NT2/D1 (cell line): ENCODE measurements around the gene EMC1.
"Not testable (repeated sequence)": the region's sequence is repeated elsewhere in the genome, so short reads cannot be mapped to it uniquely, and the experiment has no call there.

Experiments
- DNase-seq: peaks from one replicate; pipeline ENCODE4 v3.0.0-alpha.2; 2011; ENCODE audit warnings: low read depth, low spot score
- H3K27me3 ChIP-seq: 2 replicates; pipeline ENCODE4 v1.6.0; 2011; ENCODE audit warnings: mild to moderate bottlenecking; ENCODE audit not compliant: insufficient read length, insufficient read depth
- H3K36me3 ChIP-seq: 2 replicates; pipeline ENCODE4 v1.6.1; 2011; ENCODE audit warnings: mild to moderate bottlenecking, low read length, mixed read lengths; ENCODE audit not compliant: insufficient read depth, insufficient read length
- H3K4me1 ChIP-seq: 2 replicates; pipeline ENCODE4 v1.5.1; 2011; ENCODE audit not compliant: insufficient read depth, insufficient read length
- H3K4me3 ChIP-seq: 2 replicates; pipeline ENCODE4 v1.5.1; 2011; ENCODE audit warnings: low read depth; ENCODE audit not compliant: insufficient read length
- H3K9ac ChIP-seq: 2 replicates; pipeline ENCODE4 v1.6.0; 2011; ENCODE audit warnings: low read depth; ENCODE audit not compliant: insufficient read length
- H3K9me3 ChIP-seq: 2 replicates; pipeline ENCODE4 v1.5.1; 2011; ENCODE audit warnings: mild to moderate bottlenecking, low read length; ENCODE audit not compliant: insufficient read depth
- SUZ12 ChIP-seq: IDR thresholded peaks from 2 replicates; pipeline ENCODE4 v1.6.1; 2011; ENCODE audit not compliant: insufficient read length, insufficient read depth; ENCODE audit errors: extremely low read depth
- YY1 ChIP-seq: IDR thresholded peaks from 2 replicates; pipeline ENCODE4 v1.6.1; 2011; ENCODE audit not compliant: insufficient read length, insufficient read depth
- ZNF274 ChIP-seq: IDR thresholded peaks from 2 replicates; pipeline ENCODE4 v1.6.1; 2011; ENCODE audit warnings: mild to moderate bottlenecking, low read depth, low read length

EMC1 gene

GRCh38 chr1:19255288-19255687, 4.0 kb upstream of the EMC1 start:
- H3K4me3 ChIP-seq, result no peak overlapping the region
- H3K36me3 ChIP-seq, result peaks cover 75% of the 10 kb centered on the region
- H3K9me3 ChIP-seq, result no peaks in the 10 kb centered on the region
- no peaks in the 10 kb centered on the region for H3K27me3 ChIP-seq
- peaks cover 6% of the 10 kb centered on the region for H3K4me1 ChIP-seq
- H3K9ac ChIP-seq, result no peak overlapping the region
- TF ChIP-seq YY1 (no peak), ZNF274 (no peak), SUZ12 (no peak)
- DNase-seq, result no peak

GRCh38 chr1:19254416-19254815, 3.1 kb upstream of the EMC1 start:
- DNase-seq, result peak; percentile 32
- no peak for TF ChIP-seq SUZ12
- TF ChIP-seq YY1, result no peak
- no peak for TF ChIP-seq ZNF274
- H3K4me3 ChIP-seq, result no peak overlapping the region
- peaks cover 6% of the 10 kb centered on the region for H3K4me1 ChIP-seq
- H3K9me3 ChIP-seq, result no peaks in the 10 kb centered on the region
- no peaks in the 10 kb centered on the region for H3K27me3 ChIP-seq
- H3K36me3 ChIP-seq, result peaks cover 66% of the 10 kb centered on the region
- peak overlapping the region; percentile 50 for H3K9ac ChIP-seq

DNA sequence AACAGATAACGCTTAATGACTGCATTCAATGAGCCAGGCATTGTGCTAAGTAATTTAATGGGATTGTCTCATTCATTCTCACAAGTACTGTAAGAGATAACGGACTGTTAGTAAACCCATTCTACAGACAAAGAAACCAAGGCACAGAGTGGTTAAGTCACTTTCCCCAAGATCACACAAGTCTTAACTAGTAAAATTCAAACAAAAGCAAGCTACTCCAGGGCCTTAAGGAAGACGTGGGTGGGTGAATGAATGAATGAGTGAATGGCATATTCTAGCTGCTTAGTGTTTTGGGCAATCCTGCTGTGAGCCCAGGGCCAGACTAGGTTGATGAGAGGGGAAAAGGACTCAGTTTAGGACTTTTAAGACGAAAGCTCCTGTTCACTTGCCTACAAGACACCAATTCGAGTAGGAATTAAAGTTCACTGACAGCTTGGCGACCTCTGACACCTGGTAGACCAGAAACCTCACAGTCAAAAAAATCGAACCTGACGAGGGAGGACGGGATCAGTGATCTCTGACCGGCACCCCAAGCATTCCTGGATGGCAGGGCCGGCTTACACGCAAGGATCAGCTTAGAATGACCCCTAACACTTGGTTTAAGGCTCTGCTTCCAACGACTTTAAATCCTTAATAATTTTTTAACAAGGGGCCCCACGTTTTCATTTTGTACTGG, 557 bp downstream of the EMC1 start:
- DNase-seq, result no peak

DNA sequence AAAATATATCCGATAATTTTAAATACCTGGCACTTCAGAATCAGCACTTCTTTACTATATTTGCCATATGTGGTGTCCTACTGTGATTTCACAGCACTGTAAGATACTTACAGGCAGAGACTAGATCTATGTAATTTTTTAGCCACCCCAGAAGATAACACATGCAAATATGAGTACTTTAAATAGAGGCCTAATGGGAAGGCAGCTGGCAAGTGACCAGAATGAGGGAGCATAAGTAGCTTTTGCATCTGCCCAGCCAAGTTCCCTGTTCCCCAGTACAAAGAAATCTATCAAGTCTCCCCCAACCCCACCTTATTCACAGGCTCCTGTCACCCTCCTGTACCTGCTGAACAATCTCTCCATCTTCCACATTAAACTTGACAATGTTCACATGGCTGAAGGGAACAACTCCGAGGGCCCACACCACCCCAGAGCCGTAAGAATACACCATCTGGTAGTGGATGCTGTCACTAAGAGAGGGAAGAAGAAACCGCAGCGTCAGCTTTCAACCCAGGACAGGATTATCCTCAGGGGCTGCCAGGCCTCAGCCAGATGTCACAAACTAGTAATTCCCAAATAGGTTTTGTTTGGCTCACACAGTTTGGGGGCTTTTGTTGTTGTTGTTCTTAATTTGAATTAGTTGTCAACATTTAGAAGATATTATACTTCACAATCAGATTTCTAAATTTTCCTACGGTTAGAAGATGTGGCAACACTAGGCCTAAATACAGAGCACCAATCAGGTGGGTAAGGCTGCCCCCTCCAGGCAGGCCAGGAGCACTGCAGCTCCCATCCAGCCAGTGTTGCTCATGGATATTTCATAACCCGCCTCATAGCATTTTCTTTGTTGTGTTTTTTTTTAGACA, 10.4 kb downstream of the EMC1 start:
- Histone ChIP-seq H3K4me3 (no peak overlapping the region), H3K4me1 (no peaks in the 10 kb centered on the region), H3K27me3 (no peaks in the 10 kb centered on the region), H3K36me3 (peaks cover 79% of the 10 kb centered on the region), H3K9me3 (no peaks in the 10 kb centered on the region), H3K9ac (no peak overlapping the region)
- TF ChIP-seq SUZ12 (no peak), ZNF274 (no peak), YY1 (no peak)
- DNase-seq, result no peak

More for the DNA sequence above, 557 bp downstream of the EMC1 start:
- TF ChIP-seq SUZ12 (no peak), ZNF274 (no peak), YY1 (no peak)
- Histone ChIP-seq H3K36me3 (peaks cover 39% of the 10 kb centered on the region), H3K9ac (peak overlapping the region; percentile 98), H3K4me1 (peaks cover 6% of the 10 kb centered on the region), H3K9me3 (no peaks in the 10 kb centered on the region), H3K27me3 (no peaks in the 10 kb centered on the region), H3K4me3 (peak overlapping the region; percentile 98)

DNA sequence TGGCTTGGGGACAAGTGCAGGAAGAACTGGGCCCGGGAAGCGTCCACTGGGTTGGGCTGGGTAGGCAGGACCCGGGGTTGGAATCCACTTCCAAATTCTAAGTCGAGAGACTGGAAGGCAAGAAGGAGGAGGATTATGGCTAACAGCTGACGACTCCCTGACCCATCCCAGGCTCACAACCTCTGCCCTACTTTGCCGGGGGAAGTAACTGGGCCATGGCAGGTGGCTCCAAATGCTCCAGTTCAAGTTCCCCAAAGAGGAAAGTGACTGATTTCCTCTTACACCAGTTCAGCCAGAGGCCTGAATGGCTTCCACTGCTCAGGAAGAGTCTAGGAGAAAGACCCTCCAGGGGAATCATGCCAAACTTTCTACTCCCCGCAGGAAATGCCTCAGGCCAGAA, 11.4 kb downstream of the EMC1 start:
- no peak for DNase-seq
- Histone ChIP-seq H3K9me3 (no peaks in the 10 kb centered on the region), H3K4me3 (no peak overlapping the region), H3K27me3 (no peaks in the 10 kb centered on the region), H3K4me1 (no peaks in the 10 kb centered on the region), H3K9ac (no peak overlapping the region), H3K36me3 (peaks cover 81% of the 10 kb centered on the region)
- TF ChIP-seq YY1 (no peak), SUZ12 (no peak), ZNF274 (no peak)

DNA sequence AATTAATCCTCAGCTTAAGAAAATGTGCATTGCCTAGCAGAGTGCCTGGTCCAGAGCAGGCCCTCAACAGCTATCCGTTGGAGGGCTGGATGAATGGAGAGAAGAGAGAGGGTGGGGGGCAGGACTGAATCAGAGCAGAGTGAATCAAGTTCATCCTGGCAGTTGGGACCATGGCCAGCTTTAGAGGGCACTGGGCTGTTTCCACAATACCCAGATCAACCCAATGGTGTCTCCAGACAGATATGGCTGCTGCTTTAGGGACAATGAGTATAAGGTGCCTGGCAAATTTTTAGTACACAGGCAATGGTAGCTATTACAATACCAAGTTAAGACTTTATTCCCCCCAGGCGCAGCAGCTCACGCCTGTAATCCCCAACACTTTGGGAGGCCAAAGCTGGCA, 17.1 kb downstream of the EMC1 start:
- no peaks in the 10 kb centered on the region for H3K4me1 ChIP-seq

DNA sequence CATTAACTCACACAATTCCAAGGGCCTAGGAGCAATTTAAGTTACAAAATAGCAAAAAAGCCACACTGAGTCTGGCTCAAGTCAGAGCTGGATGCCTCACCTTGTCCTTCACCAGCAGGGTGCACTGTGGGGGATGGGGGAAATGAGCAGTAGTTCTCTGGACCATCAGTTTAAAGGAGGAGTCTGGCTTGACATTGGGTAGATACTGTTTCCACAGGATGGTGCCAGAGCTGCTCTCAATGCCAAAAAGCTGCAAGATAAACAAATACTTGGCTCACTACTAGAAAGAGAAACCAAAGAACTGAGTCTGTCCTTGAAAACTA, 18.8 kb downstream of the EMC1 start:
- no peak for DNase-seq
- Histone ChIP-seq H3K9ac (no peak overlapping the region), H3K36me3 (peaks cover 73% of the 10 kb centered on the region), H3K9me3 (no peaks in the 10 kb centered on the region), H3K4me1 (no peaks in the 10 kb centered on the region), H3K4me3 (no peak overlapping the region), H3K27me3 (no peaks in the 10 kb centered on the region)
- TF ChIP-seq YY1, result no peak
- TF ChIP-seq ZNF274, result no peak
- TF ChIP-seq SUZ12, result no peak

More for the DNA sequence above, 17.1 kb downstream of the EMC1 start:
- no peak for DNase-seq
- Histone ChIP-seq H3K27me3 (no peaks in the 10 kb centered on the region), H3K36me3 (peaks cover 81% of the 10 kb centered on the region), H3K9ac (no peak overlapping the region), H3K4me3 (no peak overlapping the region), H3K9me3 (no peaks in the 10 kb centered on the region)
- no peak for TF ChIP-seq ZNF274
- TF ChIP-seq YY1, result no peak
- no peak for TF ChIP-seq SUZ12

GRCh38 chr1:19231736-19232523, 19.4 kb downstream of the EMC1 start:
- DNase-seq, H3K27me3 ChIP-seq, H3K4me3 ChIP-seq, H3K9ac ChIP-seq, H3K9me3 ChIP-seq, H3K4me1 ChIP-seq: not testable (repeated sequence)
- peaks cover 73% of the 10 kb centered on the region for H3K36me3 ChIP-seq
